BLaER1 (cell line): Measurements from ENCODE around the gene SH3D19.
"Not testable (repeated sequence)": the region's sequence is repeated elsewhere in the genome, so short reads cannot be mapped to it uniquely, and the experiment has no call there.

Experiments used
- H3K27ac ChIP-seq: shearing (Covaris generic); formaldehyde crosslinking; 2 replicates; pipeline ENCODE4 v1.8.1; 2022
- H3K27me3 ChIP-seq: shearing (Covaris generic); formaldehyde crosslinking; 2 replicates; pipeline ENCODE4 v1.8.1; 2022
- H3K36me3 ChIP-seq: shearing (Covaris generic); formaldehyde crosslinking; 2 replicates; pipeline ENCODE4 v1.8.1; 2022
- H3K4me1 ChIP-seq: shearing (Covaris generic); formaldehyde crosslinking; 2 replicates; pipeline ENCODE4 v1.8.1; 2022
- H3K4me2 ChIP-seq: shearing (Covaris generic); formaldehyde crosslinking; 2 replicates; pipeline ENCODE4 v1.8.1; 2022
- H3K4me3 ChIP-seq: shearing (Covaris generic); formaldehyde crosslinking; 2 replicates; pipeline ENCODE4 v1.8.1; 2022
- H3K9ac ChIP-seq: shearing (Covaris generic); formaldehyde crosslinking; 2 replicates; pipeline ENCODE4 v1.8.1; 2022
- H3K9me3 ChIP-seq: shearing (Covaris generic); formaldehyde crosslinking; 2 replicates; pipeline ENCODE4 v1.8.1; 2022
- H4K20me1 ChIP-seq: shearing (Covaris generic); formaldehyde crosslinking; 2 replicates; pipeline ENCODE4 v1.8.1; 2022
- Cebpa-rat ChIP-seq: shearing (Covaris generic); IDR thresholded peaks from 2 replicates; pipeline ENCODE4 v1.8.1; 2022

Gene SH3D19

GRCh38 chr4:151304226-151304625 is 21.2 kb downstream of the SH3D19 start:
- Histone ChIP-seq H3K27ac (no peak overlapping the region), H3K4me1 (no peaks in the 10 kb centered on the region), H3K9ac (no peak overlapping the region), H3K36me3 (no peaks in the 10 kb centered on the region), H4K20me1 (no peaks in the 10 kb centered on the region), H3K9me3 (no peaks in the 10 kb centered on the region), H3K4me3 (no peak overlapping the region), H3K4me2 (no peak overlapping the region), H3K27me3 (no peaks in the 10 kb centered on the region)
- no peak for TF ChIP-seq Cebpa-rat

GRCh38 chr4:151302432-151302831 is 23.0 kb downstream of the SH3D19 start:
- no peak overlapping the region for H3K4me3 ChIP-seq
- no peak overlapping the region for H3K9ac ChIP-seq
- TF ChIP-seq Cebpa-rat, result no peak
- H3K9me3 ChIP-seq, result no peaks in the 10 kb centered on the region
- no peak overlapping the region for H3K27ac ChIP-seq
- H3K4me1 ChIP-seq, result no peaks in the 10 kb centered on the region
- H3K27me3 ChIP-seq, result no peaks in the 10 kb centered on the region
- H4K20me1 ChIP-seq, result no peaks in the 10 kb centered on the region
- H3K4me2 ChIP-seq, result no peak overlapping the region
- H3K36me3 ChIP-seq, result no peaks in the 10 kb centered on the region

GRCh38 chr4:151297170-151297569 is 28.2 kb downstream of the SH3D19 start:
- no peaks in the 10 kb centered on the region for H3K27me3 ChIP-seq
- no peak overlapping the region for H3K4me2 ChIP-seq
- TF ChIP-seq Cebpa-rat, result no peak
- H3K4me3 ChIP-seq, result no peak overlapping the region
- H3K36me3 ChIP-seq, result no peaks in the 10 kb centered on the region
- no peak overlapping the region for H3K9ac ChIP-seq
- no peaks in the 10 kb centered on the region for H3K9me3 ChIP-seq
- H3K27ac ChIP-seq, result no peak overlapping the region
- no peaks in the 10 kb centered on the region for H4K20me1 ChIP-seq
- no peaks in the 10 kb centered on the region for H3K4me1 ChIP-seq

GRCh38 chr4:151296227-151296626 is 29.2 kb downstream of the SH3D19 start:
- no peaks in the 10 kb centered on the region for H3K36me3 ChIP-seq
- no peak for TF ChIP-seq Cebpa-rat
- H4K20me1 ChIP-seq, result no peaks in the 10 kb centered on the region
- no peaks in the 10 kb centered on the region for H3K9me3 ChIP-seq
- H3K4me1 ChIP-seq, result no peaks in the 10 kb centered on the region
- H3K27ac ChIP-seq, result no peak overlapping the region
- H3K9ac ChIP-seq, result no peak overlapping the region
- no peak overlapping the region for H3K4me3 ChIP-seq
- H3K27me3 ChIP-seq, result no peaks in the 10 kb centered on the region
- H3K4me2 ChIP-seq, result no peak overlapping the region

- Histone ChIP-seq H4K20me1 (no peaks in the 10 kb centered on the region), H3K9me3 (peaks cover 5% of the 10 kb centered on the region), H3K4me2 (no peak overlapping the region), H3K9ac (no peak overlapping the region), H3K4me3 (no peak overlapping the region), H3K27ac (no peak overlapping the region), H3K4me1 (no peaks in the 10 kb centered on the region), H3K36me3 (no peaks in the 10 kb centered on the region), H3K27me3 (no peaks in the 10 kb centered on the region)
- TF ChIP-seq Cebpa-rat, result no peak
Measured at GRCh38 chr4:151294833-151295496, 30.4 kb downstream of the SH3D19 start.

GRCh38 chr4:151292038-151292437 is 33.4 kb downstream of the SH3D19 start:
- H3K9me3 ChIP-seq, result peaks cover 8% of the 10 kb centered on the region
- no peaks in the 10 kb centered on the region for H3K27me3 ChIP-seq
- no peaks in the 10 kb centered on the region for H4K20me1 ChIP-seq
- H3K4me1 ChIP-seq, result no peaks in the 10 kb centered on the region
- H3K9ac ChIP-seq, result no peak overlapping the region
- no peak for TF ChIP-seq Cebpa-rat
- H3K4me3 ChIP-seq, result no peak overlapping the region
- no peaks in the 10 kb centered on the region for H3K36me3 ChIP-seq
- H3K4me2 ChIP-seq, result no peak overlapping the region
- H3K27ac ChIP-seq, result no peak overlapping the region

- Histone ChIP-seq H3K27ac (no peak overlapping the region), H3K9me3 (peaks cover 8% of the 10 kb centered on the region), H4K20me1 (no peaks in the 10 kb centered on the region), H3K4me1 (no peaks in the 10 kb centered on the region), H3K9ac (no peak overlapping the region), H3K36me3 (no peaks in the 10 kb centered on the region), H3K4me2 (no peak overlapping the region), H3K4me3 (no peak overlapping the region), H3K27me3 (no peaks in the 10 kb centered on the region)
- TF ChIP-seq Cebpa-rat, result no peak
Measured at GRCh38 chr4:151291485-151291884, 33.9 kb downstream of the SH3D19 start.

- Histone ChIP-seq H3K27me3 (no peaks in the 10 kb centered on the region), H3K9me3 (peaks cover 8% of the 10 kb centered on the region), H3K4me1 (no peaks in the 10 kb centered on the region), H3K9ac (no peak overlapping the region), H4K20me1 (no peaks in the 10 kb centered on the region), H3K4me2 (no peak overlapping the region), H3K27ac (no peak overlapping the region), H3K36me3 (no peaks in the 10 kb centered on the region), H3K4me3 (no peak overlapping the region)
- no peak for TF ChIP-seq Cebpa-rat
Measured at GRCh38 chr4:151287409-151287808, 38.0 kb downstream of the SH3D19 start.

GRCh38 chr4:151284534-151285245 is 40.7 kb downstream of the SH3D19 start:
- H3K27me3 ChIP-seq, result no peaks in the 10 kb centered on the region
- no peaks in the 10 kb centered on the region for H3K9me3 ChIP-seq
- no peak overlapping the region for H3K9ac ChIP-seq
- no peak overlapping the region for H3K27ac ChIP-seq
- no peak overlapping the region for H3K4me2 ChIP-seq
- H3K36me3 ChIP-seq, result no peaks in the 10 kb centered on the region
- no peaks in the 10 kb centered on the region for H4K20me1 ChIP-seq
- no peak overlapping the region for H3K4me3 ChIP-seq
- no peak for TF ChIP-seq Cebpa-rat
- H3K4me1 ChIP-seq, result no peaks in the 10 kb centered on the region

- no peaks in the 10 kb centered on the region for H3K27me3 ChIP-seq
- H3K4me1 ChIP-seq, result no peaks in the 10 kb centered on the region
- H4K20me1 ChIP-seq, result no peaks in the 10 kb centered on the region
- H3K27ac ChIP-seq, result no peak within 1 kb of the TSS
- TF ChIP-seq Cebpa-rat, result no peak
- no peak within 1 kb of the TSS for H3K4me2 ChIP-seq
- no peaks in the 10 kb centered on the region for H3K9me3 ChIP-seq
- no peak within 1 kb of the TSS for H3K4me3 ChIP-seq
- H3K9ac ChIP-seq, result no peak within 1 kb of the TSS
- H3K36me3 ChIP-seq, result no peaks in the 10 kb centered on the region
Measured at GRCh38 chr4:151276787-151277562, 48.4 kb downstream of the SH3D19 start, which contains the start of gene PRSS48. TSS of gene PRSS48 (plus strand) at chr4:151277161. CDS start at chr4:151277173, 12 bp downstream.

GRCh38 chr4:151268905-151269304 is 56.5 kb downstream of the SH3D19 start:
- H3K4me2 ChIP-seq, H3K9me3 ChIP-seq, H3K27ac ChIP-seq, H3K9ac ChIP-seq, H4K20me1 ChIP-seq, H3K4me3 ChIP-seq, H3K27me3 ChIP-seq, H3K36me3 ChIP-seq, H3K4me1 ChIP-seq: not testable (repeated sequence)
